Activated naive CD4-positive, alpha-beta T cell (primary cell): ENCODE measurements around the gene H19.

Source experiments
- DNase-seq, 4 experiments: peaks; one replicate each; lab custom pipeline; 2025; lab: John Stamatoyannopoulos, UW

H19 gene

DNA sequence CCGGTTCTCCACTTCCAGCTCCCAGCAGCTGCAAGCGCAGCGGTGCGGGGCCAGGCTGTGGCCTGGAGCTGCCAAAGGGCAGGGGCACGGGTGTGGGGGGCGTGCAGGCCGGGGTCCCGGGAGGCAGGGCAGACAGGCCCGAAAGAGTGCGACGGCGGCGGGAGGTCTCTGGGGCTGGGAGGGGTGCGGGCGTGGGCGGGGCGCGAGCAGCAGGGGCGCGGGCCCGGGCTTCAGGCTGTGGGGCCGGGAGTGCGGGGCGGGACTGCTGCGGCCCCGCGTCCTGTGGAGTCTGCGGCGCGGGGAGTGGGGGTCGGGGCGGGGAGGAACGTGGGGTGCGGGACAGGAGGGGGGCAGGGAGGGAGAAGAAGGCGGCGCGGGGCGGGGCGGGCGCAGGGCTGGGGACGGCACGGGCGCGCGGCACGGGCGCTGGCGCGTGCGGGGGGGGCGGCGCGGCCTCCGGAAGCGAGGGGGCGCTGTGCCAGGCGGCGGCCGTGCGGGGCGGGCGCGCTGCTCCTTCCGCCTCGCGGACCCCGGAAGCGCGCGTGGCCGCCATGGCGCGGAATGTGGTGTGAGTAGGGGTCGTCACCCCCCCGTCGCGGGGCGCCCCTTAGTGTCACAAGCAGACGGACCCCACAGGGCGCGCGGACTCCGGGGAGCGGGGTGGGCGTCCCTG lies 50.7 kb downstream of the H19 start, which contains the start of gene MRPL23:
Gene MRPL23, plus strand, starts transcription at position 521 of the 673 bp plus-strand sequence. Its CDS starts 31 bp downstream, at position 552.
- DNase-seq = no peak
